H9 (cell line): ENCODE results near the gene CYSTM1. TPM values are rescaled to one million over a fixed set of nuclear protein-coding genes. Genes with fewer than 3 reads are reported as not detected.

ENCODE experiments used
- DNase-seq: peaks from one replicate; pipeline ENCODE4 v3.0.0-alpha.2; 2017
- H2AFZ ChIP-seq: one replicate; pipeline ENCODE4 v1.6.1; 2013; ENCODE audit warnings: mild to moderate bottlenecking, low read length, control low read depth, moderate library complexity
- H2AK5ac ChIP-seq: 2 replicates; pipeline ENCODE4 v1.6.1; 2013; ENCODE audit warnings: low read length, control low read depth, mixed read lengths; ENCODE audit not compliant: insufficient read length
- H2BK120ac ChIP-seq: one replicate; pipeline ENCODE4 v1.6.1; 2013; ENCODE audit warnings: low read depth, mild to moderate bottlenecking, low read length, control low read depth, inconsistent platforms; ENCODE audit not compliant: poor library complexity, severe bottlenecking
- H2BK12ac ChIP-seq: 2 replicates; pipeline ENCODE4 v1.6.1; 2013; ENCODE audit warnings: low read length, control low read depth, mixed read lengths, low read depth; ENCODE audit not compliant: insufficient read length
- H2BK15ac ChIP-seq: 2 replicates; pipeline ENCODE4 v1.6.1; 2013; ENCODE audit warnings: low read depth, low read length, control low read depth
- H2BK20ac ChIP-seq: one replicate; pipeline ENCODE4 v1.6.1; 2013; ENCODE audit warnings: low read depth, mild to moderate bottlenecking, low read length, control low read depth, inconsistent platforms; ENCODE audit not compliant: poor library complexity, severe bottlenecking
- H2BK5ac ChIP-seq: 2 replicates; pipeline ENCODE4 v1.6.1; 2013; ENCODE audit warnings: low read length, control low read depth, mixed read lengths; ENCODE audit not compliant: insufficient read length
- H3K14ac ChIP-seq: 2 replicates; pipeline ENCODE4 v1.6.1; 2013; ENCODE audit warnings: low read length, control low read depth; ENCODE audit not compliant: insufficient read depth
- H3K18ac ChIP-seq: 2 replicates; pipeline ENCODE4 v1.6.1; 2013; ENCODE audit warnings: low read depth, mild to moderate bottlenecking, mixed read lengths, low read length, control low read depth; ENCODE audit not compliant: insufficient read length
- H3K23ac ChIP-seq: 2 replicates; pipeline ENCODE4 v1.6.1; 2013; ENCODE audit warnings: low read length, control low read depth, mixed read lengths, low read depth; ENCODE audit not compliant: insufficient read length
- H3K23me2 ChIP-seq: 2 replicates; pipeline ENCODE4 v1.6.1; 2013; ENCODE audit warnings: low read depth, mild to moderate bottlenecking, mixed read lengths, low read length, control low read depth; ENCODE audit not compliant: insufficient read length, poor library complexity, severe bottlenecking
- H3K27ac ChIP-seq: 2 replicates; pipeline ENCODE4 v1.5.1; 2013; ENCODE audit warnings: low read length, control low read depth, mixed read lengths, low read depth; ENCODE audit not compliant: insufficient read length
- H3K27me3 ChIP-seq: 2 replicates; pipeline ENCODE4 v1.6.1; 2013; ENCODE audit warnings: low read length, control low read depth, inconsistent platforms; ENCODE audit not compliant: insufficient read depth
- H3K4ac ChIP-seq: 2 replicates; pipeline ENCODE4 v1.6.1; 2013; ENCODE audit warnings: low read depth, mild to moderate bottlenecking, control low read depth, inconsistent platforms, low read length, moderate library complexity
- H3K4me1 ChIP-seq: 2 replicates; pipeline ENCODE4 v1.6.1; 2013; ENCODE audit warnings: low read length, control low read depth, inconsistent platforms; ENCODE audit not compliant: insufficient read depth
- H3K4me2 ChIP-seq: 2 replicates; pipeline ENCODE4 v1.6.1; 2013; ENCODE audit warnings: low read length, control low read depth, mixed read lengths; ENCODE audit not compliant: insufficient read length, insufficient read depth
- H3K56ac ChIP-seq: 2 replicates; pipeline ENCODE4 v1.6.1; 2013; ENCODE audit warnings: low read depth, mild to moderate bottlenecking, mixed read lengths, low read length, control low read depth; ENCODE audit not compliant: insufficient read length
- H3K79me1 ChIP-seq: 2 replicates; pipeline ENCODE4 v1.6.1; 2013; ENCODE audit warnings: low read depth, mild to moderate bottlenecking, moderate library complexity, low read length, control low read depth, inconsistent platforms; ENCODE audit not compliant: insufficient read depth, poor library complexity, severe bottlenecking
- H3K79me2 ChIP-seq: 2 replicates; pipeline ENCODE4 v1.6.1; 2013; ENCODE audit warnings: low read length, control low read depth, inconsistent platforms; ENCODE audit not compliant: insufficient read depth
- H3K9ac ChIP-seq: 2 replicates; pipeline ENCODE4 v1.6.1; 2013; ENCODE audit warnings: low read length, control low read depth, mixed read lengths; ENCODE audit not compliant: insufficient read length; ENCODE audit errors: extremely low read depth
- H3K9me3 ChIP-seq: one replicate; pipeline ENCODE4 v1.6.1; 2013; ENCODE audit warnings: low read depth, low read length, inconsistent platforms; ENCODE audit not compliant: control insufficient read depth
- H3T11ph ChIP-seq: one replicate; pipeline ENCODE4 v1.6.1; 2013; ENCODE audit warnings: mild to moderate bottlenecking, low read length, control low read depth, inconsistent platforms
- H4K20me1 ChIP-seq: one replicate; pipeline ENCODE4 v1.6.1; 2013; ENCODE audit not compliant: control insufficient read depth, insufficient read length, insufficient read depth
- H4K5ac ChIP-seq: 2 replicates; pipeline ENCODE4 v1.6.1; 2013; ENCODE audit warnings: low read depth, mild to moderate bottlenecking, mixed read lengths, low read length, control low read depth; ENCODE audit not compliant: insufficient read length
- H4K8ac ChIP-seq: replicated peaks from 2 replicates; pipeline ENCODE4 v1.6.1; 2013; ENCODE audit warnings: low read length, control low read depth, mixed read lengths, low read depth; ENCODE audit not compliant: insufficient read length
- H4K91ac ChIP-seq: 2 replicates; pipeline ENCODE4 v1.6.1; 2013; ENCODE audit warnings: low read depth, mild to moderate bottlenecking, moderate library complexity, mixed read lengths, low read length, control low read depth; ENCODE audit not compliant: insufficient read length
- H3K27ac Mint-ChIP-seq, 3 experiments: 2 replicates in 2 of 3; 3 replicates in 1 of 3; pipeline ENCODE4 v1.8.0; 2020 to 2021; ENCODE audit warnings: mixed read lengths in 3 of 3, mild to moderate bottlenecking in 1 of 3, moderate library complexity in 1 of 3
- H3K27me3 Mint-ChIP-seq: 2 replicates; pipeline ENCODE4 v1.8.0; 2021; ENCODE audit warnings: low read depth, mild to moderate bottlenecking, moderate library complexity, mixed read lengths
- H3K36me3 Mint-ChIP-seq, 3 experiments: 2 replicates in 2 of 3; 3 replicates in 1 of 3; pipeline ENCODE4 v1.8.0; 2020 to 2021; ENCODE audit warnings: low read depth in 3 of 3, mixed read lengths in 3 of 3; ENCODE audit not compliant: insufficient read depth in 1 of 3
- H3K4me1 Mint-ChIP-seq, 2 experiments: 2 replicates each; pipeline ENCODE4 v1.8.0; 2020; ENCODE audit warnings: mixed read lengths in 2 of 2
- H3K4me3 Mint-ChIP-seq, 2 experiments: 2 replicates in 1 of 2; 3 replicates in 1 of 2; pipeline ENCODE4 v1.8.0; 2020 to 2021; ENCODE audit warnings: mild to moderate bottlenecking in 2 of 2, mixed read lengths in 2 of 2, moderate library complexity in 1 of 2
- H3K9me3 Mint-ChIP-seq, 2 experiments: 2 replicates in 1 of 2; 3 replicates in 1 of 2; pipeline ENCODE4 v1.8.0; 2020; ENCODE audit warnings: mild to moderate bottlenecking in 2 of 2, mixed read lengths in 2 of 2, moderate library complexity in 1 of 2
- WGBS: extraction: QIAGEN DNeasy Blood & Tissue Kit; methylation state at CpG from one replicate; pipeline ENCODE4 v1.1.7; 2013; ENCODE audit warnings: missing lambda C conversion rate, low lambda C conversion rate, mixed read lengths; ENCODE audit not compliant: insufficient read length; ENCODE audit errors: extremely low coverage; 5-methylcytosine and 5-hydroxymethylcytosine counted together
- total RNA-seq: library from RNA; stranded (reverse); gene quantifications from 2 replicates; pipeline ENCODE4 v1.2.1, GENCODE V29; 2021
- TF ChIP-seq, protein P1 (sequence below): fragments of 200-600 bp; sonication (generic); conservative IDR thresholded peaks from 3 replicates; pipeline ENCODE4 v1.8.0; 2021; ENCODE audit warnings: antibody characterized with exemption, mild to moderate bottlenecking

Gene CYSTM1
- total RNA-seq, 1 experiment from 2014 or later, result 20.6 TPM

DNA sequence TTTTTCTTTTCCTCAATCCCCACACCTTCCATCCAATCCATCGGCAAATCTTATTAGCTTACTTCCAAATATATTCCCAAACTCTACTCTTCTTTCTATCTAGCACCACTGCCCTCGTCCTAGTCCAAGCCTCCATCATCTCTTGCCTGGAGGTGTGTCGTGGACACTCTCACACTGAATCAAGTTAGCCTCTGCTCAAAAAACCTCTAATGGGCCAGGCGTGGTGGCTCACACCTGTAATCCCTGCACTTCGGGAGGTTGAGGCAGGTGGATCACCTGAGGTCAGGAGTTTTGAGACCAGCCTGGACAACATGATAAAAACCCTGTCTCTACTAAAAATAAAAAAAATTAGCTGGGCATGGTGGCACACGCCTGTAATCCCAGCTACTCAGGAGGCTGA, 81.7 kb downstream of the CYSTM1 start:
- DNase-seq, result no peak
- Histone ChIP-seq H3K27me3 (no peaks in the 10 kb centered on the region), H3K4me2 (no peak overlapping the region), H2AK5ac (no peak overlapping the region), H2AFZ (no peak overlapping the region), H2BK120ac (no peak overlapping the region), H2BK15ac (no peak overlapping the region), H3K27ac (no peak overlapping the region), H3K79me1 (peaks cover 2% of the 10 kb centered on the region), H3K14ac (no peak overlapping the region), H3K23ac (no peak overlapping the region), H2BK5ac (no peak overlapping the region), H3K79me2 (0 out of 2 replicates have a peak, but pooled peaks cover 1% of the 10 kb centered on the region), H4K5ac (no peak overlapping the region), H3K9ac (no peak overlapping the region), H3K4ac (no peak overlapping the region), H3K4me1 (peaks cover 3% of the 10 kb centered on the region; the same call in 1 of the 2 replicates), H4K91ac (no peak overlapping the region), H3K56ac (no peak overlapping the region), H4K20me1 (no peaks in the 10 kb centered on the region), H3K18ac (no peak overlapping the region), H2BK12ac (no peak overlapping the region), H3K23me2 (no peaks in the 10 kb centered on the region), H3T11ph (no peak overlapping the region), H4K8ac (no peak overlapping the region), H2BK20ac (no peak overlapping the region), H3K9me3 (no peaks in the 10 kb centered on the region)
- H3K4me3 Mint-ChIP-seq, result no peak overlapping the region
- H3K27ac Mint-ChIP-seq, result no peak overlapping the region
- H3K27me3 Mint-ChIP-seq, result no peaks in the 10 kb centered on the region
- TF ChIP-seq, protein P1, sequence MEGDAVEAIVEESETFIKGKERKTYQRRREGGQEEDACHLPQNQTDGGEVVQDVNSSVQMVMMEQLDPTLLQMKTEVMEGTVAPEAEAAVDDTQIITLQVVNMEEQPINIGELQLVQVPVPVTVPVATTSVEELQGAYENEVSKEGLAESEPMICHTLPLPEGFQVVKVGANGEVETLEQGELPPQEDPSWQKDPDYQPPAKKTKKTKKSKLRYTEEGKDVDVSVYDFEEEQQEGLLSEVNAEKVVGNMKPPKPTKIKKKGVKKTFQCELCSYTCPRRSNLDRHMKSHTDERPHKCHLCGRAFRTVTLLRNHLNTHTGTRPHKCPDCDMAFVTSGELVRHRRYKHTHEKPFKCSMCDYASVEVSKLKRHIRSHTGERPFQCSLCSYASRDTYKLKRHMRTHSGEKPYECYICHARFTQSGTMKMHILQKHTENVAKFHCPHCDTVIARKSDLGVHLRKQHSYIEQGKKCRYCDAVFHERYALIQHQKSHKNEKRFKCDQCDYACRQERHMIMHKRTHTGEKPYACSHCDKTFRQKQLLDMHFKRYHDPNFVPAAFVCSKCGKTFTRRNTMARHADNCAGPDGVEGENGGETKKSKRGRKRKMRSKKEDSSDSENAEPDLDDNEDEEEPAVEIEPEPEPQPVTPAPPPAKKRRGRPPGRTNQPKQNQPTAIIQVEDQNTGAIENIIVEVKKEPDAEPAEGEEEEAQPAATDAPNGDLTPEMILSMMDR, result no peak
- no peaks in the 10 kb centered on the region for H3K9me3 Mint-ChIP-seq
- peaks cover 5 to 15% (median 8%) of the 10 kb centered on the region in 3 experiments for H3K36me3 Mint-ChIP-seq
- 100% methylated on average over 2 of the region's 6 CpGs for WGBS
- H3K4me1 Mint-ChIP-seq, result peaks cover 14 to 24% of the 10 kb centered on the region in 2 experiments
